T-cell (primary cell): ENCODE results near the gene SLC25A42. TPM values are rescaled to one million over a fixed set of nuclear protein-coding genes. Genes with fewer than 3 reads are reported as not detected.

Experiments
- ATAC-seq, 4 experiments: fragments of 200-7000 bp in 3 of 4; fragments of 150-1000 bp in 1 of 4; cut with Tn5 transposase; replicated peaks in 1 of 4; 1 replicate in 3 of 4; 2 replicates in 1 of 4; pipeline ENCODE4 v1.10.0; 2021; ENCODE audit warnings: moderate library complexity in 3 of 4, mild to moderate bottlenecking in 2 of 4, moderate number of reproducible peaks in 1 of 4
- CTCF ChIA-PET, 2 donors: fragments of 300-600 bp; sonication (Branson Sonifier 250); formaldehyde crosslinking; loops; one replicate each; lab custom pipeline; 2022; ENCODE audit warnings: antibody characterized with exemption in 2 of 2; lab: Charles Lee
- POLR2A ChIA-PET, 2 donors: fragments of 300-600 bp; sonication (Branson Sonifier 250); formaldehyde crosslinking; loops; one replicate each; lab custom pipeline; 2022; ENCODE audit warnings: antibody characterized with exemption in 2 of 2; lab: Charles Lee
- DNase-seq, 35 experiments: peaks; one replicate each; pipeline versions ENCODE4 v3.0.0 to v3.0.0-alpha.2; 2013 to 2023
- H3K27ac ChIP-seq: one replicate; pipeline ENCODE4 v1.5.1; 2013; ENCODE audit warnings: low read length
- H3K27me3 ChIP-seq, 2 experiments: replicated peaks in 1 of 2; 1 replicate in 1 of 2; 2 replicates in 1 of 2; pipeline versions ENCODE4 v1.6.1 to v1.7.0; 2013; ENCODE audit warnings: low read length in 1 of 2, mixed read lengths in 1 of 2; ENCODE audit not compliant: control insufficient read depth in 2 of 2, insufficient read depth in 2 of 2; ENCODE audit errors: extremely low read depth in 1 of 2
- H3K36me3 ChIP-seq, 2 donors: 1 replicate in 1 of 2; 2 replicates in 1 of 2; pipeline versions ENCODE4 v1.6.1 to v1.7.0; 2013; ENCODE audit warnings: low read length in 1 of 2; ENCODE audit not compliant: control insufficient read depth in 2 of 2, insufficient read depth in 1 of 2; ENCODE audit errors: extremely low read depth in 1 of 2
- H3K4me1 ChIP-seq, 2 experiments: 1 replicate in 1 of 2; 2 replicates in 1 of 2; pipeline versions ENCODE4 v1.6.1 to v1.7.0; 2013; ENCODE audit warnings: low read length in 2 of 2, mixed read lengths in 1 of 2; ENCODE audit not compliant: insufficient read depth in 2 of 2, control insufficient read depth in 1 of 2; ENCODE audit errors: extremely low read depth in 1 of 2
- H3K4me3 ChIP-seq, 2 donors: 1 replicate in 1 of 2; 2 replicates in 1 of 2; pipeline versions ENCODE4 v1.5.1 to v1.7.0; 2013; ENCODE audit warnings: mild to moderate bottlenecking in 2 of 2, low read length in 1 of 2, moderate library complexity in 1 of 2; ENCODE audit not compliant: control insufficient read depth in 1 of 2; ENCODE audit errors: extremely low read depth in 1 of 2
- H3K9me3 ChIP-seq: 2 replicates; pipeline ENCODE4 v1.7.0; 2013
- H3K27ac Mint-ChIP-seq, 2 donors: one replicate each; pipeline ENCODE4 v1.8.0; 2020 to 2021; ENCODE audit warnings: mild to moderate bottlenecking in 2 of 2, mixed read lengths in 2 of 2
- H3K27me3 Mint-ChIP-seq, 2 donors: one replicate each; pipeline ENCODE4 v1.8.0; 2021 to 2022; ENCODE audit warnings: mixed read lengths in 2 of 2
- H3K36me3 Mint-ChIP-seq: one replicate; pipeline ENCODE4 v1.8.0; 2021; ENCODE audit warnings: mixed read lengths
- H3K4me1 Mint-ChIP-seq, 3 donors: one replicate each; pipeline ENCODE4 v1.8.0; 2020 to 2022; ENCODE audit warnings: mixed read lengths in 3 of 3, mild to moderate bottlenecking in 1 of 3
- H3K4me3 Mint-ChIP-seq, 3 donors: one replicate each; pipeline ENCODE4 v1.8.0; 2020 to 2022; ENCODE audit warnings: mild to moderate bottlenecking in 3 of 3, mixed read lengths in 3 of 3, moderate library complexity in 3 of 3
- H3K9me3 Mint-ChIP-seq, 3 donors: one replicate each; pipeline ENCODE4 v1.8.0; 2020 to 2022; ENCODE audit warnings: mixed read lengths in 3 of 3
- WGBS: methylation state at CpG from one replicate; pipeline ENCODE4 v1.1.5; 2013; ENCODE audit warnings: missing lambda C conversion rate; ENCODE audit not compliant: insufficient coverage; 5-methylcytosine and 5-hydroxymethylcytosine counted together
- total RNA-seq, 35 experiments: library from RNA in 6 of 35; stranded (reverse) in 6 of 35; fragments of 120-200 nt in 1 of 35; gene quantifications; one replicate each; pipeline versions ENCODE4 v1.2.1 to v1.2.4 and lab custom pipeline; 2013 to 2026

Gene SLC25A42
- total RNA-seq, 5 donors from 2014 or later (not counting 1 experiment from before 2014, with no cell fraction given): 24.9 to 35.0 (median 30.5) TPM

GRCh38 chr19:19053508-19054314, 10.1 kb upstream of the SLC25A42 start:
- 93% methylated on average over 20 of the region's 25 CpGs for WGBS
- Histone ChIP-seq H3K9me3 (no peaks in the 10 kb centered on the region), H3K4me3 (no peak overlapping the region), H3K36me3 (peaks cover 16 to 67% of the 10 kb centered on the region in 2 donors), H3K4me1 (no peaks in the 10 kb centered on the region), H3K27me3 (no peaks in the 10 kb centered on the region), H3K27ac (no peak overlapping the region)
- ChIA-PET POLR2A (interaction anchor here in 1 of 2 donors (0.6 kb wide), 1 partner anchor 34 kb away, joined by 3 read pairs; no protein-coding TSS in a partner anchor), CTCF (interaction anchor here (0.6 to 1.2 kb wide), 5 partner anchors 57 to 1359 kb away, joined by 3 to 12 read pairs (median 4); no protein-coding TSS in a partner anchor)
- Mint-ChIP-seq H3K4me3 (no peak overlapping the region), H3K4me1 (no peaks in the 10 kb centered on the region), H3K9me3 (no peaks in the 10 kb centered on the region), H3K27ac (no peak overlapping the region), H3K27me3 (no peaks in the 10 kb centered on the region), H3K36me3 (peaks cover 19% of the 10 kb centered on the region)
- peak in 32 of 35 experiments; percentile 24 to 82 (median 52) for DNase-seq
- ATAC-seq: peak; percentile 56 to 84 (median 70)

GRCh38 chr19:19054315-19054938, 9.4 kb upstream of the SLC25A42 start:
- CTCF ChIA-PET: interaction anchor here (0.6 to 1.1 kb wide), 4 partner anchors 57 to 1360 kb away, joined by 3 to 12 read pairs (median 4); no protein-coding TSS in a partner anchor
- no peaks in the 10 kb centered on the region for H3K4me1 Mint-ChIP-seq
- no peak for ATAC-seq

GRCh38 chr19:19054939-19055440, 8.8 kb upstream of the SLC25A42 start:
- H3K36me3 ChIP-seq: peaks cover 16 to 67% of the 10 kb centered on the region in 2 donors
- H3K4me1 Mint-ChIP-seq: no peaks in the 10 kb centered on the region

More at GRCh38 chr19:19054315-19054938, 9.4 kb upstream of the SLC25A42 start:
- Histone ChIP-seq H3K27ac (no peak overlapping the region), H3K4me1 (no peaks in the 10 kb centered on the region), H3K4me3 (no peak overlapping the region), H3K36me3 (peaks cover 16 to 67% of the 10 kb centered on the region in 2 donors), H3K27me3 (no peaks in the 10 kb centered on the region), H3K9me3 (no peaks in the 10 kb centered on the region)
- Mint-ChIP-seq H3K27me3 (no peaks in the 10 kb centered on the region), H3K36me3 (peaks cover 19% of the 10 kb centered on the region), H3K4me3 (no peak overlapping the region), H3K9me3 (no peaks in the 10 kb centered on the region), H3K27ac (no peak overlapping the region)
- POLR2A ChIA-PET: interaction anchor here in 1 of 2 donors (0.6 kb wide), 1 partner anchor 33 kb away, joined by 3 read pairs; no protein-coding TSS in a partner anchor
- no peak for DNase-seq
- 94% methylated on average over 10 of the region's 15 CpGs for WGBS

DNA sequence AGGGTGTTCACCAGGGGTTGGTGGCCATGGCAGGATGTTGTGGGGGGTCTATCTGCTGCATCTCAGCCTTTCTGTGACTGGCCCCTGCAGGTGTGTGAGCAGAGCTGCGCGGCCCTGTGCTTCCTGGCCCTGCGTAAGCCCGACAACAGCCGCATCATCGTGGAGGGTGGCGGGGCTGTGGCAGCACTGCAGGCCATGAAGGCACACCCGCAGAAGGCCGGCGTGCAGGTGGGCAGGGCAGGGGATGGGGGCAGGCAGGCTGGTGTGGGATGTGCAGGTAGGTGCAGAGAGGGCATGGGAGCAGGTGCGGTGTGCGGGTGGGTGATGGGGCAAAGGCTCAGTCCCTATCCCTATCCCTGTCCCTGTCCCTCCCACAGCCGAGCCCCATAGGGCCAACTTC, 8.1 kb upstream of the SLC25A42 start:
- WGBS: 100% methylated on average over 5 of the region's 13 CpGs
- ChIA-PET CTCF (no interaction called here), POLR2A (interaction anchor here in 1 of 2 donors (0.7 kb wide), 1 partner anchor 290 kb away, joined by 3 read pairs; no protein-coding TSS in a partner anchor)
- Mint-ChIP-seq H3K36me3 (peaks cover 23% of the 10 kb centered on the region), H3K4me3 (no peak overlapping the region), H3K4me1 (no peaks in the 10 kb centered on the region), H3K27ac (no peak overlapping the region), H3K27me3 (no peaks in the 10 kb centered on the region), H3K9me3 (no peaks in the 10 kb centered on the region)
- no peak for ATAC-seq
- no peak overlapping the region for H3K4me3 ChIP-seq
- no peak overlapping the region for H3K27ac ChIP-seq
- no peaks in the 10 kb centered on the region for H3K9me3 ChIP-seq
- H3K36me3 ChIP-seq: peaks cover 16 to 67% of the 10 kb centered on the region in 2 donors
- no peaks in the 10 kb centered on the region for H3K27me3 ChIP-seq
- DNase-seq: no peak
- H3K4me1 ChIP-seq: no peaks in the 10 kb centered on the region

More at GRCh38 chr19:19054939-19055440, 8.8 kb upstream of the SLC25A42 start:
- Histone ChIP-seq H3K4me1 (no peaks in the 10 kb centered on the region), H3K27ac (no peak overlapping the region), H3K27me3 (no peaks in the 10 kb centered on the region), H3K9me3 (no peaks in the 10 kb centered on the region), H3K4me3 (no peak overlapping the region)
- DNase-seq (no peak), ATAC-seq (no peak)
- H3K9me3 Mint-ChIP-seq: no peaks in the 10 kb centered on the region
- ChIA-PET CTCF (interaction anchor here in 1 of 2 donors (1.1 kb wide), 1 partner anchor 120 kb away, joined by 4 read pairs; no protein-coding TSS in a partner anchor), POLR2A (no interaction called here)
- no peak overlapping the region for H3K27ac Mint-ChIP-seq
- 99% methylated on average over 17 of the region's 19 CpGs for WGBS
- peaks cover 22% of the 10 kb centered on the region for H3K36me3 Mint-ChIP-seq
- H3K27me3 Mint-ChIP-seq: no peaks in the 10 kb centered on the region
- H3K4me3 Mint-ChIP-seq: no peak overlapping the region

GRCh38 chr19:19056636-19057275, 7.0 kb upstream of the SLC25A42 start:
- no peak overlapping the region for H3K27ac Mint-ChIP-seq
- POLR2A ChIA-PET: interaction anchor here (0.6 to 0.7 kb wide), 2 partner anchors 270 to 289 kb away, joined by 3 read pairs; no protein-coding TSS in a partner anchor
- H3K4me1 Mint-ChIP-seq: no peaks in the 10 kb centered on the region

More at GRCh38 chr19:19056636-19057275, 7.0 kb upstream of the SLC25A42 start:
- WGBS: 88% methylated on average over 8 of the region's 9 CpGs
- H3K27ac ChIP-seq: no peak overlapping the region
- DNase-seq (no peak), ATAC-seq (no peak)
- no peaks in the 10 kb centered on the region for H3K27me3 ChIP-seq
- no peaks in the 10 kb centered on the region for H3K9me3 ChIP-seq
- H3K36me3 ChIP-seq: peaks cover 16 to 56% of the 10 kb centered on the region in 2 donors
- CTCF ChIA-PET: no interaction called here
- H3K4me3 ChIP-seq: no peak overlapping the region
- Mint-ChIP-seq H3K27me3 (no peaks in the 10 kb centered on the region), H3K36me3 (peaks cover 17% of the 10 kb centered on the region), H3K4me3 (no peak overlapping the region), H3K9me3 (no peaks in the 10 kb centered on the region)
- H3K4me1 ChIP-seq: no peaks in the 10 kb centered on the region
